HPDE6-E6E7 (cell line): ENCODE results near the gene RAPGEF4.

ENCODE experiments used
- DNase-seq: peaks from one replicate; pipeline ENCODE4 v3.0.0; 2011; ENCODE audit warnings: missing footprints; ENCODE audit errors: extremely low spot score

Gene RAPGEF4

GRCh38 chr2:172967036-172967982 lies 231.7 kb downstream of the RAPGEF4 start:
- no peak for DNase-seq

GRCh38 chr2:172968061-172968469 lies 232.4 kb downstream of the RAPGEF4 start:
- peak; percentile 15 for DNase-seq

- no peak for DNase-seq
Measured at GRCh38 chr2:172969166-172969565, 233.5 kb downstream of the RAPGEF4 start.

- no peak for DNase-seq
Measured at GRCh38 chr2:172969609-172970008, 234.0 kb downstream of the RAPGEF4 start.

GRCh38 chr2:172970660-172971059 lies 235.0 kb downstream of the RAPGEF4 start:
- DNase-seq = no peak

- peak; percentile 57 for DNase-seq
Measured at GRCh38 chr2:172972005-172972619, 236.5 kb downstream of the RAPGEF4 start.

GRCh38 chr2:172974762-172975161 lies 239.1 kb downstream of the RAPGEF4 start:
- DNase-seq = no peak

GRCh38 chr2:172976116-172976515 lies 240.5 kb downstream of the RAPGEF4 start:
- DNase-seq = no peak

GRCh38 chr2:172976816-172977215 lies 241.2 kb downstream of the RAPGEF4 start:
- no peak for DNase-seq

- DNase-seq = no peak
Measured at GRCh38 chr2:172977270-172978062, 241.8 kb downstream of the RAPGEF4 start.

- no peak for DNase-seq
Measured at GRCh38 chr2:172978063-172978383, 242.4 kb downstream of the RAPGEF4 start.

GRCh38 chr2:172985139-172985892 lies 249.7 kb downstream of the RAPGEF4 start:
- peak; percentile 92 for DNase-seq

GRCh38 chr2:172986040-172986439 lies 250.4 kb downstream of the RAPGEF4 start:
- no peak for DNase-seq

GRCh38 chr2:172988728-172989127 lies 253.1 kb downstream of the RAPGEF4 start:
- no peak for DNase-seq

GRCh38 chr2:172991031-172991430 lies 255.4 kb downstream of the RAPGEF4 start:
- DNase-seq = no peak

- DNase-seq = no peak
Measured at GRCh38 chr2:172993139-172993538, 257.5 kb downstream of the RAPGEF4 start.

- DNase-seq = no peak
Measured at GRCh38 chr2:172993931-172994717, 258.5 kb downstream of the RAPGEF4 start.

- no peak for DNase-seq
Measured at GRCh38 chr2:172994864-172995263, 259.2 kb downstream of the RAPGEF4 start.

- peak; percentile 51 for DNase-seq
Measured at GRCh38 chr2:172995323-172996244, 259.9 kb downstream of the RAPGEF4 start.
